DMS79 (cell line): Measurements from ENCODE around the gene GCNA.
A peak's percentile ranks its signal among the peaks of the same experiment; 100 is the strongest.
"Not testable (repeated sequence)": the region's sequence is repeated elsewhere in the genome, so short reads cannot be mapped to it uniquely, and the experiment has no call there.

ENCODE experiments used
- DNase-seq: peaks from one replicate; lab custom pipeline; 2025; lab: John Stamatoyannopoulos, UW

GCNA gene

DNA sequence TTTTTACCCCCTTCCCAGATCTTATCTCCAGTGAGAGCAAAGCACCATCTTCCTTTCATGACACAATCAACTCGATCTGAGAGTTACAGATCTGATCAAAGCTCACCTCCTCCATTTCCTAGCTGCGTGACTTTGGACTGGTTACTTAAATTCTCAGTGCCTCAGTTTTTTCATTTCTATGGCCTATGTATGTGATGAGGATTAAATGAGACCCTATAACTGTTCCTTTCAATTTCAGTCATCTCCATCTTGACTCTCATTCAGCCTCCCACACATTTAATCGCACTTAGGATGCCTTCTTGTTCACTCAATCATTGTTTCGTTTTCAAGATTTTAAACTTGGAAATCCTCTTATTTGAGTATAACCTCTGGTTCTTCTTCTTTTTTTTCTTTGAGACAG is 60.2 kb downstream of the GCNA start:
- DNase-seq, result no peak

DNA sequence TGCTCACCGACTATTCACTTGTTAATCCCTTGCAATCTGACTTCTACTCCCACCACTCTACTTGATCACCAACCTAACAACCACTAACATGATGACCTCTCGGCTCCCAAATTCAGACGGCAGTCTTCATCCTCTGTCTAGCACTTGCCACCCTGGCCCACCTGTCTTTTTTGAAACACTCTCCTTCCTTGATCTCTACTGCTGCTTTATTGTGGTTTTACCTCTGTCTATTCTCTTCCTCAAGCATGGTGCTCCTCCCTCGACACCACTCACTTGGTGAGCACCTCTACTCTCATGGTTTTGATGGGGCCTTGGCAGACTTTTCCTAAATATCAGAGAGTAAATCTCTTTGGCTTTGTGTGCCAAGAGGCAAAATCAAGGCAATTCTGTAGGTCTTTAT is 61.8 kb downstream of the GCNA start:
- no peak for DNase-seq

DNA sequence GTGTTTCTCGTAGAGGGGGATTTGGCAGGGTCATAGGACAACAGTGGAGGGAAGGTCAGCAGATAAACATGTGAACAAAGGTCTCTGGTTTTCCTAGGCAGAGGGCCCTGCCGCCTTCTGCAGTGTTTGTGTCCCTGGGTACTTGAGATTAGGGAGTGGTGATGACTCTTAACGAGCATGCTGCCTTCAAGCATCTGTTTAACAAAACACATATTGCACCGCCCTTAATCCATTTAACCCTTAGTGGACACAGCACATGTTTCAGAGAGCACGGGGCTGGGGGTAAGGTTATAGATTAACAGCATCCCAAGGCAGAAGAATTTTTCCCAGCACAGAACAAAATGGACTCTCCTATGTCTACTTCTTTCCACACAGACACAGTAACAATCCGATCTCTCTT is 66.2 kb downstream of the GCNA start:
- DNase-seq, result not testable (repeated sequence)

DNA sequence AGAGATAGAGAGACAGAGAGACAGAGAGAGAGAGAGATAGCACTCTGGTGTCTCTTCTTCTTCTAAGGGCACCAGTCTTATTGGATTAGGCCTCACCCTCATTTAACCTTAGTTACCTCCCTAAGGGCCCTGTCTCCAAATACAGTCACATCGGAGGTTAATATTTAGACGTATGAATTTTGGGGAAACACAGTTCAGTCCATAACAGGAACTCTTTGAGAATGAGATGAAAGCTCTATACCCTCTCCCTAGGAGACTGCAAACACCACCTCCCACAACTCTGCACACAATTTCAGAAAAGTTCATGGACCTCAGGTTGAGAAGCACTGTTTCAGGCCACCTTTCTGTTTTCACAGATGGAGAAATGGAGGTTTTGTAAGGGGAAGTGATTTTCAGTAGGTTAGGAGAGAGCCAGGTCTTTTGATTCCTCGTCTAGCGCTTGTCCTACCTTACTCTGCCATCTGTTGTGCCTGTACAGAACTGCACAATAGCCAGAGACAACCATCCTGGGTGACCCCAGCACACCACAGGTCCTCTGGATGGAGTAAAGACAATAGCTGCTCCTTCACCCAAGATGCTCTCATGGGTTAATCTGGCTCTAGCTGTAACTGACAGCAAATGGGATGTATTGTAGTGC is 72.2 kb downstream of the GCNA start:
- no peak for DNase-seq

DNA sequence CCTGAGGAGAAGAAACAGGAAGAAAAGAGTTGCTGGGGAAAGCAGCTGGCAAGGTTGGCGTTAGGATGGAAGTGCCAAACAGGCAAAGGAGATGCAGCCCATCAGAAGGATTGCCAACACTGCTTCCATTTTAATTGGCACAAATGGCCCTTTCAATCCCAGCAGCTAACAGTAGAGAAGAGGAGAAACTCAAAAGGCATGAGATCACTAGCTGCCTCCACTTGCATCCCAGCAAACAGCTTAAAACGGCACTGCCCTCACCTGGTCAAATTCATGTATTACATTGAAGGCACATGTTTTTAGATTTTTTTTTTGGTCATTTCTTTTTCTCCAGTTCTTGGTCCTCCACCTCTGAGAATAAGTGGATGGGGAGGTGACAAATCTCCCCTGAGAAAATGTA is 74.2 kb downstream of the GCNA start:
- peak; percentile 20 for DNase-seq

DNA sequence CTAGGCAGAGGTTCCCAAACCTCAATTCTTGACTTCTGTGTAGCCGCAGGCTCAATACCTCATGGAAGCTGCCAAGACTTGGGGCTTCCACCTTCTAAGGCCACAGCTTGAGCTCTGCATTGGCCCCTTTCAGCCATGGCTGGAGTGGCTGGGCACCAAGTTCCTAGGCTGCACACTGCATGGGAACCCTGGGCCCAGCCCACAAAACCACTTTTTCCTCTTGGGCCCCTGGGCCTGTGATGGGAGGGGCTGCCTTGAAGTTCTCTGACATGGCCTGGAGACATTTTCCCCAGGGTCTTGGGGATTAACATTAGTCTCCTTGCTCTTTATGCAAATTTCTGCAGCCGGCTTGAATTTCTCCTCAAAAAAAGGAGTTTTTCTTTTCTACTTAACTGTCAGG is 75.1 kb downstream of the GCNA start:
- no peak for DNase-seq

DNA sequence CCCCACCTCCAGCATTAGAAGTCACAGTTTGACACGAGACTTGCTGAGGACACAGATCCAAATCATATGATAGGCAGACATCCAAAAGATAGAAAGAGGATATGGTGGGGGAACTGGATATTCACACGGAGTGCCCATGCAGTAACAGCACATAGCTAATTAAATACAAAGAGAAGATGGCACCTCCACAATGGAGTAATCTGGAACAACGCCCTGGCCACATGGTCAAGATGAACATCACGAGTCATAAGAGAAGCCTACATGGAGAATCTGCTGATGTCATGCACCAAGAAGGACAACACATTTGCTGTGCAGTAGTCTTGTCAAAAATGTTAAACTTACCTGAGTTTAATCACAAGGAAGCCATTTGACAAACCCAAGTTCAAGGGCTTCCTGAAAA is 79.0 kb downstream of the GCNA start:
- no peak for DNase-seq

DNA sequence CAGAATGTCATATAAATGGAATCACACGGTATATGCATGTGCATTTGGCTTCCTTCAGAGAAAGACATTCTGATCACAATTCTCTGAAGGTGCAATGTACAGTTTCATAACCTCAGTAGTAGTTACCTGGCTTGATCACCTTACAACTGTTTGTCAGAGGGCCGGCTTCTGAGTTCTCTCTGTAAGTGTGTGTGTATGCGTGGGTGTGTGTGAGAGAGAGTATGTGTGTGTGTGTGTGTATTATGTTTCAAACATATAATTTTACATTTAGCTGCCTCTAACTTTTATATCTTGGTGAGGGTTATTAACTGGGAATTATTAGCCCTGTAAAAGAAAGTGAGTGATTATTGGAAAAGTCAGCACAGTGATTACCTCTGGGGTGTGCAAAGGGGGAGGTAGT is 81.1 kb downstream of the GCNA start:
- DNase-seq, result no peak

DNA sequence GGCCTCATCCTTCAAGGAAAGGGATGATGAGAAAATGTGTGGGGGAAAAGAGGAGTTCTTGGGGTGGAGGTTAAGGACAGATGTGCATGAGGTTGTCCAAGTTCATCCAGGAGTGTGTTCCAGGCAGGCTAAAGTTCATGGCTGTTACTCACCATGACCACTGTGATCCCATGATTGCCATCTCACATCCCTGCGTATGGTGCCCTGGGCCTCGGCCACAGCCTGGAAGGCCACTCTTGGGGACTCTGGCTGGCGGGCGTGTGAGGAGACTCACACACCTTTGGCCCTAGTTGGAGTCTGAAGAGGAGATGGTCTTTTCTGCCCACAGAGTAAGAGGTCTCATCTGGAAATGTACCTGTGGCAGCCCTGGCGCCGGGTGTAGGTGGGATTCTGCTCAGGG is 81.7 kb downstream of the GCNA start:
- no peak for DNase-seq

DNA sequence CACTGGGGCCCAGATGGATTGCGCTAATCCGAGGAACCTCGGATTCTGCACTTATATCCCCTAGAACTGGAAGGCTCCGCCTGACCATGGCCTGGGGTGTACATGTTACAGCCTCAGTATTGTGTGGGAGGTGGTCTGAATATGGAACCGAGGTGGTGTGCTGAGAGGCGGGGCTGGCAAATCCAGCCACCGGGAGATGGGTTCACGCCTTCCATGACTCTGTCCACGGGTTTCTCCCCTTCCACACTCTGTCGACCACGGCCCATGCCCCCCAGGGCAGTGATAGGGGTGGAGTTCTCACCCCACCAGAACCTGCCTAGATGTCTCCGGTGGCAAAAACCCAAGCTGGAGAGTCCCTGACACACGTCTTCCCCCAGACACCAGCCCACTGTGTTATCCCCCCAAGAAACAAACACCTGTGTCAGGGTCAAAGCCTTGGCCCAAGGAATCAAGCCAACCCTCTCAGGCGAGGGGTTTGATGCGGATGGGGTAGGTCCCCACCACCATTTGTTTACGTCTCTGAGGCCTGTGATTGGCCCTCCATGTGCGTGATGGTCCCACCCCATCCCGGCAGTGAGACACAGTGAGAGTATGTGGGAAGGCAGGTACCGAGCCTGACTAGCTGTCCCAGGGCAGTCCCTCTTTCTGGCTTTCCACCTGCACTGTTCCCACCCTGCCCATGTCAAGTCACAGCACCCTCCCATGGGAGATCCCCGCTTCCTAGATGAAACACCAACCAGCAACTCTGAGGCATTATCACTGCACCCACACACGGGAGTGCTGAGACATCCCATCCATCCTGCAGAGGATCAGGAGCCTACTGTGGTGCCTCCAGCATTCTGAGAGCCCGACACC is 82.6 kb downstream of the GCNA start:
- no peak for DNase-seq

DNA sequence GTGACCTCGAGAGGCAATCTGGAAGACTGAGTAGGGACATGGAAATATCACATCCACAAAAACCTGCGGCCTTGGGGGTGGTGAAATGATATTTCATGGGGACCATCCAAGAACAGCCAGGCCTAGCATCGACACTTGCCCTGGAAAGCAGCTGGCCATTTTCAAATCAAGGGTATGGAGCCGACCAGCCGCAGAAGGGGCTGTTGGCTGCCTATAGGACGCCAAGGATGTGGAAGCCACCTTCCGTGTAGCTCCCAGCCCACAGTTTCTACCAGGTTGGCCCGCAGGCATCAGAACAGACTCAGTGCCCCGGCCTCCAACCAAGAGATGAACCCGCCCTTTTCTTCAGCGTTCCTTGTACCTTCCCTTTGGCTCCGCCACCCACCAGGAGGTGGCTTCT is 83.7 kb downstream of the GCNA start:
- DNase-seq, result no peak

DNA sequence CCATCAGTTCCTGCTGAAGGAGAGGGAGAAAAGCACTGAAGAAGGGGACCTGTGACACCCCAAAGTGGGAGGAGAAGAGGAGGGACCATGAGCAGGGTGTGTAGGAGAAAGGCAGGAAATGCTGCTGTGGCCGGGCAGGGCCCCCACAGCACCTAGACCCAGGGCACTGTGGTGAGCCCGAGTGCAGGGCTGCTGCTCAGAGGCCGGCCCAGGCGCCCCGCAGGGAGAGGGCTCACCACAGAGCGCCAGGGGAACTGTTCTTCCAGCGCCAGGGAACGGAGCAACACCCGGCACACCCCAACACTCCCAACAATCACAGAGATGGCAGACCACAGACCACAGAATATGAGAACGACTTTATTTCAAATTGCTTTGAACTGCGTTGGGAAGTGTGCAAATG is 84.4 kb downstream of the GCNA start:
- DNase-seq, result not testable (repeated sequence)
